ENCODE data around the gene NEDD8. TPM values are rescaled to one million over a fixed set of nuclear protein-coding genes. Genes with fewer than 3 reads are reported as not detected.

Gene NEDD8
- total and polyA plus RNA-seq, 2 of the 4 experiments (the other 2 are of a cell fraction) = 167 to 375 TPM

DNA sequence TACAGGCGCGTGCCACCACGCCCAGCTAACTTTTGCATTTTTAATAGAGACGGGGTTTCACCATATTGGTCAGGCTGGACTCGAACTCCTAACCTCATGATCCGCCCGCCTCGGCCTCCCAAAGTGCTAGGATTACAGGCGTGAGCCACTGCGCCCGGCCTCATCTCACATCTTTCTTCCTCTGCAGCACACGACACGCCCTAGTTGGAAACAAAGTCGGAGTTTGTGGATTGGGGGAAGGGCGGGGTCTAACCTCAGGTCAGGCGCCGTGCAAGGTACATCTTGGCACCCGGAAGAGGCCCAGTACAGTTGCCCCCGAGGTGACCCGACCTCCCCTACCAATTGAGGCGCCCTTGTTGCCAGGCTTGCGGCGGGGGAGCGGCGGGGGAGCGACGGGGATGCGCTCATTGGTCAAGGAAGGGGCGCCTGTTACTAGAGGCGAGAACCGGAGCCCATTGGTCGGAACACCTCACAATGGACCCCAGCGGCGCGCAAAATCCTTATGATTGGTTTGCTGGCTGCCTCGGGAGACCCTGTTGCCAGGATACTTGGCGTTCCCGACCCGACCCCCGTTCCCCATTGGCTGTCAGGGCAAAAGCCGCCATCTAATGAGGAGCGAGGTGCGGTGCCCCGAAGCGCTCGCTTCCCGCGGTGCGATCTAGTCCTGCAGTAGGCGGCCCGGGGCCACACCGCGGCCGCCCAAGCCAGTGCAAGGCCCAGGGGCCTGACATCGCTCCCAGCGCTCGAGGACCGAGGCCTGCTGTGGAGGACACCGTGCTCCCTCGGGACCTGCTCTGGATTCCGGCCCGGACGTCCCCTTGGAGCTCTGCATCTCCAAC is 60.5 kb downstream of the NEDD8 start, which contains the start of gene REC8:
TSS of gene REC8 (plus strand) at position 659 of the 839 bp plus-strand sequence. CDS start 473 bp downstream, outside the sequence.
- CTCF ChIA-PET = interaction anchor here (0.7 kb wide), 1 partner anchor 10 kb away, joined by 3 read pairs; the partner anchor contains the start of gene IRF9
- H3K14ac ChIP-seq (replicated peaks; ENCODE audit: low read depth, low read length) = no peak within 1 kb of the TSS
- no peak within 1 kb of the TSS for H3K4ac ChIP-seq (ENCODE audit: low read depth, low read length)
- no peaks in the 10 kb centered on the region for H4K20me1 ChIP-seq (ENCODE audit: insufficient read depth, low read length)
- H4K8ac ChIP-seq (ENCODE audit: low read depth in 2 of 2, low read length in 2 of 2) = 0 out of 4 replicates have a peak within 1 kb of the TSS, but pooled peaks of 1 of the 2 experiments have one; percentile 14
- in situ Hi-C loops (cut with MboI; ENCODE audit: low sequenced_read_pairs) (no loop called here), dilution Hi-C loops (cut with HindIII; ENCODE audit: low sequenced_read_pairs, unreplicated experiment) (no loop called here), intact Hi-C loops (cut with micrococcal nuclease) (no loop called here)
- DNase-seq (no peak), ATAC-seq (ENCODE audit: low read depth) (no peak)
- no peaks in the 10 kb centered on the region for H3K27me3 ChIP-seq (ENCODE audit: control insufficient read depth, insufficient read depth, low read length)
- 0 out of 2 replicates have a peak, but pooled peaks cover 3% of the 10 kb centered on the region for H3K9me1 ChIP-seq (ENCODE audit: insufficient read depth, low read length)
- peak within 1 kb of the TSS; percentile 61 for H2AFZ ChIP-seq (replicated peaks; ENCODE audit: low read length, poor library complexity)
- POLR2A ChIA-PET (ENCODE audit: unreplicated experiment) = no interaction called here
- H3K79me1 ChIP-seq (ENCODE audit: low read depth in 1 of 2, low read length in 2 of 2) = no peaks in the 10 kb centered on the region
- WGBS, 2 experiments (ENCODE audit: extremely low coverage in 2 of 2, insufficient read length in 1 of 2) = 31% methylated on average over 35 of the region's 63 CpGs; no CpG with 5 or more reads in 1 of the 2 experiments
- no peak within 1 kb of the TSS for H3K23ac ChIP-seq (ENCODE audit: low read depth, low read length)
- no peak within 1 kb of the TSS for H3K9ac ChIP-seq (ENCODE audit: low read depth, low read length)
- H3K18ac ChIP-seq (ENCODE audit: low read depth, low read length) = no peak within 1 kb of the TSS
- TF ChIP-seq RAD21 (IDR thresholded peaks at IDR 0.05; ENCODE audit: low read length) (no peak), RCOR1 (IDR thresholded peaks at IDR 0.05; ENCODE audit: insufficient replicate concordance, low read length) (no peak), SMC3 (IDR thresholded peaks at IDR 0.05; ENCODE audit: low read depth, low read length) (no peak), FOS (IDR thresholded peaks at IDR 0.05; ENCODE audit: low read depth, low read length) (no peak), CEBPB (IDR thresholded peaks at IDR 0.05; ENCODE audit: low read depth, low read length) (no peak), BHLHE40 (IDR thresholded peaks at IDR 0.05; ENCODE audit: low read depth, low read length) (no peak), POLR2A (IDR thresholded peaks at IDR 0.05; ENCODE audit: low read depth, low read length) (no peak), RFX5 (IDR thresholded peaks at IDR 0.05; ENCODE audit: low read depth, low read length) (no peak), MAZ (IDR thresholded peaks at IDR 0.05; ENCODE audit: borderline replicate concordance, low read depth, low read length) (no peak), MAFK (IDR thresholded peaks at IDR 0.05; ENCODE audit: low read depth, low read length) (no peak), NFE2L2 (IDR thresholded peaks at IDR 0.05; ENCODE audit: low read depth, low read length) (no peak), CHD1 (IDR thresholded peaks at IDR 0.05; ENCODE audit: low read depth, low read length) (no peak)
- TF ChIP-seq, protein P1, sequence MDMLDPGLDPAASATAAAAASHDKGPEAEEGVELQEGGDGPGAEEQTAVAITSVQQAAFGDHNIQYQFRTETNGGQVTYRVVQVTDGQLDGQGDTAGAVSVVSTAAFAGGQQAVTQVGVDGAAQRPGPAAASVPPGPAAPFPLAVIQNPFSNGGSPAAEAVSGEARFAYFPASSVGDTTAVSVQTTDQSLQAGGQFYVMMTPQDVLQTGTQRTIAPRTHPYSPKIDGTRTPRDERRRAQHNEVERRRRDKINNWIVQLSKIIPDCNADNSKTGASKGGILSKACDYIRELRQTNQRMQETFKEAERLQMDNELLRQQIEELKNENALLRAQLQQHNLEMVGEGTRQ (IDR thresholded peaks at IDR 0.05; ENCODE audit: low read depth, low read length) = no peak
- TF ChIP-seq, protein P2, sequence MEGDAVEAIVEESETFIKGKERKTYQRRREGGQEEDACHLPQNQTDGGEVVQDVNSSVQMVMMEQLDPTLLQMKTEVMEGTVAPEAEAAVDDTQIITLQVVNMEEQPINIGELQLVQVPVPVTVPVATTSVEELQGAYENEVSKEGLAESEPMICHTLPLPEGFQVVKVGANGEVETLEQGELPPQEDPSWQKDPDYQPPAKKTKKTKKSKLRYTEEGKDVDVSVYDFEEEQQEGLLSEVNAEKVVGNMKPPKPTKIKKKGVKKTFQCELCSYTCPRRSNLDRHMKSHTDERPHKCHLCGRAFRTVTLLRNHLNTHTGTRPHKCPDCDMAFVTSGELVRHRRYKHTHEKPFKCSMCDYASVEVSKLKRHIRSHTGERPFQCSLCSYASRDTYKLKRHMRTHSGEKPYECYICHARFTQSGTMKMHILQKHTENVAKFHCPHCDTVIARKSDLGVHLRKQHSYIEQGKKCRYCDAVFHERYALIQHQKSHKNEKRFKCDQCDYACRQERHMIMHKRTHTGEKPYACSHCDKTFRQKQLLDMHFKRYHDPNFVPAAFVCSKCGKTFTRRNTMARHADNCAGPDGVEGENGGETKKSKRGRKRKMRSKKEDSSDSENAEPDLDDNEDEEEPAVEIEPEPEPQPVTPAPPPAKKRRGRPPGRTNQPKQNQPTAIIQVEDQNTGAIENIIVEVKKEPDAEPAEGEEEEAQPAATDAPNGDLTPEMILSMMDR (conservative IDR thresholded peaks at IDR 0.05; ENCODE audit: low read depth, low read length) = no peak
- no TSS peak for BruUV-seq (replicated peaks)
- no peak within 1 kb of the TSS for H4K5ac ChIP-seq (ENCODE audit: low read depth, low read length)
- no peak within 1 kb of the TSS for H2BK120ac ChIP-seq (ENCODE audit: low read depth, low read length)
- peaks cover 29% of the 10 kb centered on the region for H3K36me3 ChIP-seq (ENCODE audit: control insufficient read depth, insufficient read depth, low read length)
- no peak within 1 kb of the TSS for H3K27ac ChIP-seq (ENCODE audit: insufficient read depth, low read length)
- H3K9me3 ChIP-seq (ENCODE audit: control insufficient read depth, insufficient read depth, low read length) = no peaks in the 10 kb centered on the region
- peak within 1 kb of the TSS; percentile 57 for H2AK9ac ChIP-seq (replicated peaks; ENCODE audit: low read depth, low read length, poor library complexity)
- no peak within 1 kb of the TSS for H3K4me3 ChIP-seq (ENCODE audit: insufficient read depth, low read depth, low read length)
- H2BK15ac ChIP-seq (ENCODE audit: low read depth, low read length) = no peak within 1 kb of the TSS
- no peak within 1 kb of the TSS for H3K56ac ChIP-seq (ENCODE audit: extremely low read depth, insufficient read depth, low read length)
- no peak within 1 kb of the TSS for H2BK20ac ChIP-seq (ENCODE audit: low read depth, low read length)
- H2AK5ac ChIP-seq (ENCODE audit: low read depth, low read length) = no peak within 1 kb of the TSS
- H4K91ac ChIP-seq (ENCODE audit: insufficient read depth, low read depth, low read length) = no peak within 1 kb of the TSS
- H2BK5ac ChIP-seq (ENCODE audit: low read depth, low read length, poor library complexity, severe bottlenecking) = no peak within 1 kb of the TSS
- no peak within 1 kb of the TSS for H3K4me2 ChIP-seq (ENCODE audit: low read depth, low read length)
- no peaks in the 10 kb centered on the region for H3K4me1 ChIP-seq (ENCODE audit: control insufficient read depth, insufficient read depth, low read length)

Measured in IMR-90 (cell line).